ENCODE measurements around the gene ZNF593.

DNA sequence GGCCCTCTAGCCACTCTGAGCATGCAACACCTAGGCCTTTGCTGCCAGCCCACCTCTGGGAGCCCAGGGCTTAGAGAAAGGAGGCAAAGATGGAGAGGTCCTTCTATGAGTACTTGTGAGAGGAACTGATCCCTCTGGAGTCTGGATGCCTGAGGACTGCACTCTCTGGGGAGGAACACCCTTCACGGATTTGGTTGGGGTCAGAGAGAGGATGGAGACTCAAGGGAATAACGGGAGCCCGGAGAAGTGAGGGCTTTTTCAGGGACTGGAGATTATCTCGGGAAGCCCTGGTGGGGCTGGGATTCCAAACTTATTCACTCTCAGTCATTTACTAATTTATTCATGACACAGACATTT, 532 bp upstream of the ZNF593 start:
- TF ChIP-seq, protein P1, sequence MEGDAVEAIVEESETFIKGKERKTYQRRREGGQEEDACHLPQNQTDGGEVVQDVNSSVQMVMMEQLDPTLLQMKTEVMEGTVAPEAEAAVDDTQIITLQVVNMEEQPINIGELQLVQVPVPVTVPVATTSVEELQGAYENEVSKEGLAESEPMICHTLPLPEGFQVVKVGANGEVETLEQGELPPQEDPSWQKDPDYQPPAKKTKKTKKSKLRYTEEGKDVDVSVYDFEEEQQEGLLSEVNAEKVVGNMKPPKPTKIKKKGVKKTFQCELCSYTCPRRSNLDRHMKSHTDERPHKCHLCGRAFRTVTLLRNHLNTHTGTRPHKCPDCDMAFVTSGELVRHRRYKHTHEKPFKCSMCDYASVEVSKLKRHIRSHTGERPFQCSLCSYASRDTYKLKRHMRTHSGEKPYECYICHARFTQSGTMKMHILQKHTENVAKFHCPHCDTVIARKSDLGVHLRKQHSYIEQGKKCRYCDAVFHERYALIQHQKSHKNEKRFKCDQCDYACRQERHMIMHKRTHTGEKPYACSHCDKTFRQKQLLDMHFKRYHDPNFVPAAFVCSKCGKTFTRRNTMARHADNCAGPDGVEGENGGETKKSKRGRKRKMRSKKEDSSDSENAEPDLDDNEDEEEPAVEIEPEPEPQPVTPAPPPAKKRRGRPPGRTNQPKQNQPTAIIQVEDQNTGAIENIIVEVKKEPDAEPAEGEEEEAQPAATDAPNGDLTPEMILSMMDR (CRISPR knock-in tag; IDR thresholded peaks at IDR 0.05): no peak
- TF ChIP-seq, protein P2, sequence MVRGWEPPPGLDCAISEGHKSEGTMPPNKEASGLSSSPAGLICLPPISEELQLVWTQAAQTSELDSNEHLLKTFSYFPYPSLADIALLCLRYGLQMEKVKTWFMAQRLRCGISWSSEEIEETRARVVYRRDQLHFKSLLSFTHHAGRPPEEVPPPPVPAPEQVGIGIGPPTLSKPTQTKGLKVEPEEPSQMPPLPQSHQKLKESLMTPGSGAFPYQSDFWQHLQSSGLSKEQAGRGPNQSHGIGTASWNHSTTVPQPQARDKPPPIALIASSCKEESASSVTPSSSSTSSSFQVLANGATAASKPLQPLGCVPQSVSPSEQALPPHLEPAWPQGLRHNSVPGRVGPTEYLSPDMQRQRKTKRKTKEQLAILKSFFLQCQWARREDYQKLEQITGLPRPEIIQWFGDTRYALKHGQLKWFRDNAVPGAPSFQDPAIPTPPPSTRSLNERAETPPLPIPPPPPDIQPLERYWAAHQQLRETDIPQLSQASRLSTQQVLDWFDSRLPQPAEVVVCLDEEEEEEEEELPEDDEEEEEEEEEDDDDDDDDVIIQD (CRISPR knock-in tag; IDR thresholded peaks at IDR 0.05; ENCODE audit: low read depth): no peak
- TF ChIP-seq POLR2G (IDR thresholded peaks at IDR 0.05; ENCODE audit: low read depth, low read length): no peak
- TF ChIP-seq REPIN1 (CRISPR knock-in tag; IDR thresholded peaks at IDR 0.05; ENCODE audit: borderline replicate concordance, low read depth): no peak
- TF ChIP-seq TP53 (CRISPR knock-in tag; conservative IDR thresholded peaks at IDR 0.05): no peak
- no peak for TF ChIP-seq ZFX (CRISPR knock-in tag; IDR thresholded peaks at IDR 0.05; ENCODE audit: low read depth)
- no peak for TF ChIP-seq POLR2AphosphoS5 (IDR thresholded peaks at IDR 0.05; ENCODE audit: low read depth, low read length)
- TF ChIP-seq JUNB (CRISPR knock-in tag; IDR thresholded peaks at IDR 0.05; ENCODE audit: borderline replicate concordance): no peak
- no peak for TF ChIP-seq CHCHD3 (CRISPR knock-in tag; IDR thresholded peaks at IDR 0.05)
- no peak for TF ChIP-seq XRCC5 (optimal IDR thresholded peaks at IDR 0.05; ENCODE audit: low read length)
- TF ChIP-seq, protein P3, sequence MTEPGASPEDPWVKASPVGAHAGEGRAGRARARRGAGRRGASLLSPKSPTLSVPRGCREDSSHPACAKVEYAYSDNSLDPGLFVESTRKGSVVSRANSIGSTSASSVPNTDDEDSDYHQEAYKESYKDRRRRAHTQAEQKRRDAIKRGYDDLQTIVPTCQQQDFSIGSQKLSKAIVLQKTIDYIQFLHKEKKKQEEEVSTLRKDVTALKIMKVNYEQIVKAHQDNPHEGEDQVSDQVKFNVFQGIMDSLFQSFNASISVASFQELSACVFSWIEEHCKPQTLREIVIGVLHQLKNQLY (CRISPR knock-in tag; IDR thresholded peaks at IDR 0.05): no peak
